ENCODE results near the gene ZNF524.

The ZNF524 gene

GRCh38 chr19:55576746-55577145 is 23.3 kb upstream of the ZNF524 start:
- H3K36me3 ChIP-seq = peaks cover 18% of the 10 kb centered on the region
- no peak overlapping the region for H3K4me3 ChIP-seq (ENCODE audit: low read depth, low read length)
- DNase-seq = no peak
- no peaks in the 10 kb centered on the region for H3K27me3 ChIP-seq (ENCODE audit: insufficient read depth, low read depth, severe bottlenecking)
- no peak overlapping the region for H3K27ac ChIP-seq
- TF ChIP-seq CTCF (IDR thresholded peaks at IDR 0.05; ENCODE audit: low read depth, low read length) = no peak
- H3K9me3 ChIP-seq (ENCODE audit: severe bottlenecking) = no peaks in the 10 kb centered on the region

GRCh38 chr19:55578031-55578760 is 21.9 kb upstream of the ZNF524 start:
- H3K4me3 ChIP-seq (ENCODE audit: low read depth, low read length) = no peak overlapping the region
- no peak for TF ChIP-seq CTCF (IDR thresholded peaks at IDR 0.05; ENCODE audit: low read depth, low read length)
- no peak for DNase-seq

GRCh38 chr19:55578761-55579747 is 21.0 kb upstream of the ZNF524 start:
- no peak for TF ChIP-seq CTCF (IDR thresholded peaks at IDR 0.05; ENCODE audit: low read depth, low read length)
- H3K9me3 ChIP-seq (ENCODE audit: severe bottlenecking) = no peaks in the 10 kb centered on the region
- H3K36me3 ChIP-seq = peaks cover 18% of the 10 kb centered on the region
- no peak for DNase-seq
- peak overlapping the region; percentile 90 for H3K27ac ChIP-seq
- no peaks in the 10 kb centered on the region for H3K27me3 ChIP-seq (ENCODE audit: insufficient read depth, low read depth, severe bottlenecking)
- H3K4me3 ChIP-seq (ENCODE audit: low read depth, low read length) = peak overlapping the region; percentile 95; the same call in 1 of the 2 replicates

More at GRCh38 chr19:55578031-55578760, 21.9 kb upstream of the ZNF524 start:
- Histone ChIP-seq H3K9me3 (ENCODE audit: severe bottlenecking) (no peaks in the 10 kb centered on the region), H3K36me3 (peaks cover 18% of the 10 kb centered on the region), H3K27ac (no peak overlapping the region), H3K27me3 (ENCODE audit: insufficient read depth, low read depth, severe bottlenecking) (no peaks in the 10 kb centered on the region)

GRCh38 chr19:55579766-55580621 is 20.1 kb upstream of the ZNF524 start:
- no peaks in the 10 kb centered on the region for H3K27me3 ChIP-seq (ENCODE audit: insufficient read depth, low read depth, severe bottlenecking)
- peaks cover 18% of the 10 kb centered on the region for H3K36me3 ChIP-seq
- peak; percentile 27 for DNase-seq
- H3K27ac ChIP-seq = peak overlapping the region; percentile 90
- peak overlapping the region; percentile 95 for H3K4me3 ChIP-seq (ENCODE audit: low read depth, low read length)
- no peak for TF ChIP-seq CTCF (IDR thresholded peaks at IDR 0.05; ENCODE audit: low read depth, low read length)
- H3K9me3 ChIP-seq (ENCODE audit: severe bottlenecking) = no peaks in the 10 kb centered on the region

GRCh38 chr19:55580628-55581144 is 19.4 kb upstream of the ZNF524 start, which contains the start of gene ZNF579:
Gene ZNF579 (minus strand): TSS chr19:55580848. CDS start chr19:55579639, 1,209 bp downstream.
- no peak for TF ChIP-seq CTCF (IDR thresholded peaks at IDR 0.05; ENCODE audit: low read depth, low read length)

More at GRCh38 chr19:55580628-55581144, 19.4 kb upstream of the ZNF524 start, which contains the start of gene ZNF579:
- peak within 1 kb of the TSS; percentile 95 for H3K4me3 ChIP-seq (ENCODE audit: low read depth, low read length)
- peaks cover 18% of the 10 kb centered on the region for H3K36me3 ChIP-seq
- peak within 1 kb of the TSS; percentile 90 for H3K27ac ChIP-seq
- no peaks in the 10 kb centered on the region for H3K27me3 ChIP-seq (ENCODE audit: insufficient read depth, low read depth, severe bottlenecking)
- DNase-seq = peak; percentile 94
- no peaks in the 10 kb centered on the region for H3K9me3 ChIP-seq (ENCODE audit: severe bottlenecking)

All from WERI-Rb-1 (cell line).